AG09309 (cell line): ENCODE results near the gene SNRPE.

Experiments
- DNase-seq: peaks from one replicate; pipeline ENCODE4 v3.0.0-alpha.2; 2010; ENCODE audit warnings: low read depth
- H3K4me3 ChIP-seq: 2 replicates; pipeline ENCODE4 v1.5.1; 2011; ENCODE audit warnings: mild to moderate bottlenecking, low read depth, low read length, moderate library complexity; ENCODE audit not compliant: control insufficient read depth
- TF ChIP-seq, protein P1 (sequence below): IDR thresholded peaks from 2 replicates; pipeline ENCODE4 v1.5.1; 2011; ENCODE audit warnings: mild to moderate bottlenecking, low read depth, low read length, inconsistent platforms; ENCODE audit not compliant: insufficient read depth, control insufficient read depth; ENCODE audit errors: missing control alignments

SNRPE gene

DNA sequence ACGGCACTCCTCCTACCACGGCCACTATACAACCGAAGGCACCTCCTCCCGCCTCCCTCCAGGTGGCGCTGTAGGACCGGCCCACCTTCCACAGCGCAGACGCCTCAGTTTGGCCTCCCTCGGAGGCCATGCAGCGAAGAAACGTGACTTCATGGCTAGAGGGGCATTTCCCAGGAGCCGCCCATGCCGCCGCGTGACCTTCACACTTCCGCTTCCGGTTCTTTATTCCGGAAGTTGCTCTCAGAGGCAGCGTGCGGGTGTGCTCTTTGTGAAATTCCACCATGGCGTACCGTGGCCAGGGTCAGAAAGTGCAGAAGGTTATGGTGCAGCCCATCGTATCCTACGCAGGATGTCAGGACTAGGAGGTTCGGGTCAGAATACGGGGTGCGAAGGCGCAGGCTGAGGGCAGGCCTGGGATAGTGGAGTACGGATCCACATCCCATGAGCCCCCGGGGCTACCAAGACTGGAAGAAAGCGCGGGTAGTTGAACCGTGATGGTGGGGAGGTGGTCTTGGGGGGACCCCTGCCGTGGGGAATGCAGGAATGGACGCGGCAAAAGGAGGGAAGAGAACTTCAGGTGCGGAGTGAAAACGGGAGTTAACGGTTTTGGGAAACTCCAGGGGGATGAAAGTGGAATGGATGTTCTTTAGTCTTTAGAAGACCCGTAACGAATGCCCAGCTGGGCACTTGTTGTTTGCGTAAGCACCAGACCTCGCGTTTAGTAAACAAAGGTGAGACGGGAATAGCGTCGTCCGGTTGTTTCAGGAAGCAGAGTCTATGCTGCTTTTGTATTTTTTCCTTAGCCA, at the start of gene SNRPE:
Gene SNRPE (plus strand): TSS at position 221 of the 806 bp plus-strand sequence. CDS start 61 bp downstream, at position 282.
- peak within 1 kb of the TSS; percentile 99 for H3K4me3 ChIP-seq
- TF ChIP-seq, protein P1, sequence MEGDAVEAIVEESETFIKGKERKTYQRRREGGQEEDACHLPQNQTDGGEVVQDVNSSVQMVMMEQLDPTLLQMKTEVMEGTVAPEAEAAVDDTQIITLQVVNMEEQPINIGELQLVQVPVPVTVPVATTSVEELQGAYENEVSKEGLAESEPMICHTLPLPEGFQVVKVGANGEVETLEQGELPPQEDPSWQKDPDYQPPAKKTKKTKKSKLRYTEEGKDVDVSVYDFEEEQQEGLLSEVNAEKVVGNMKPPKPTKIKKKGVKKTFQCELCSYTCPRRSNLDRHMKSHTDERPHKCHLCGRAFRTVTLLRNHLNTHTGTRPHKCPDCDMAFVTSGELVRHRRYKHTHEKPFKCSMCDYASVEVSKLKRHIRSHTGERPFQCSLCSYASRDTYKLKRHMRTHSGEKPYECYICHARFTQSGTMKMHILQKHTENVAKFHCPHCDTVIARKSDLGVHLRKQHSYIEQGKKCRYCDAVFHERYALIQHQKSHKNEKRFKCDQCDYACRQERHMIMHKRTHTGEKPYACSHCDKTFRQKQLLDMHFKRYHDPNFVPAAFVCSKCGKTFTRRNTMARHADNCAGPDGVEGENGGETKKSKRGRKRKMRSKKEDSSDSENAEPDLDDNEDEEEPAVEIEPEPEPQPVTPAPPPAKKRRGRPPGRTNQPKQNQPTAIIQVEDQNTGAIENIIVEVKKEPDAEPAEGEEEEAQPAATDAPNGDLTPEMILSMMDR, result peak; percentile 96
- DNase-seq, result peak; percentile 93

DNA sequence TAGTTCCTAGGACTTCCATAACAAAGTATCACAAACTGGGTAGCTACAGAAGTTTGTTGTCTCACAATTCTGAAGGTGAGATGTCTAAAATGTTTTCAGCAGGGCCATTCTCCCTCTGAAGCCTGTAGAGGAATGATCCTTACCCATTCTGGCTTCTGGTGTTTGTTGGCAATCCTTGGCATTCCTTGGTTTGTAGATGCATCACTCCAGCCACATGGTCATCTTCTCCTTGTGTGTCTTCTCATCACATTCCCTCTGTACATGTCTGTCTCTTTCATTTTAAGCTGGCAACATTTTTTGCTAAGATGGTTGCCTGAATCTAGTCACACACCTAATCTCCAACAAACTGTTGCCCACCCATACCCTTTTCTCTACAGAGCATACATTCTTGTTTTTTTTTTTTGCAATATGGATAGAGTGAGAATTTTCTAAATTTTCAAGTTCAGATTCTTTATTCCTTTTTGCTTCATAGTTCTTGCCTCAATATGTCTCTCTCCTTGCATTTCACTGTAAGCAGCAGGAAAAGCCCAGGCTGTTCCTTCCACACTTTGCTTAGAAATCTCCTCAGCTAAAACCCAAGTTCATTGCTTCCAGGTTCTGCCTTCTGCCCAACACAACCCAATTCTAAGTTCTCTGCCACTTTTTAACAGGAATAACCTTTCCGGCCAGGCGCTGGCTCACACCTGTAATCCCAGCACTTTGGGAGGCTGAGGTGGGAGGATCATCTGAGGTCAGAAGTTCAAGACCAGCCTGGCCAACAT, 47.6 kb upstream of the SNRPE start:
- DNase-seq, result no peak
- TF ChIP-seq, protein P1, result no peak
- H3K4me3 ChIP-seq, result no peak overlapping the region

DNA sequence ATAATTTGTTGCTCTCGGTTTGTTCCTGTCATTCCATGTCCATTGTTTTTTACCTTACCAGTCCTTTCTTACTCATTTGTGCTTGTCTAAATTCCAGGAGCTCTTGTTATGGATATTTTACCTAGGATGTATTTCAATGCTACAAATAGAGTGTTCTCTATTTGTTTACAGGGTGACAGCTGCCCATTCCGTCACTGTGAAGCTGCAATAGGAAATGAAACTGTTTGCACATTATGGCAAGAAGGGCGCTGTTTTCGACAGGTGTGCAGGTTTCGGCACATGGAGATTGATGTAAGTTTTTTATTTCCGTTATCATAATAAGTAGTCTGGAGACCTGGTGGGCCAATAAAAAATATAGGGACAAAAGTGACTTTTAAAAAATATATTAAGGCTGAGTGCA, 43.0 kb upstream of the SNRPE start:
- TF ChIP-seq, protein P1, result no peak
- no peak overlapping the region for H3K4me3 ChIP-seq
- DNase-seq, result no peak

DNA sequence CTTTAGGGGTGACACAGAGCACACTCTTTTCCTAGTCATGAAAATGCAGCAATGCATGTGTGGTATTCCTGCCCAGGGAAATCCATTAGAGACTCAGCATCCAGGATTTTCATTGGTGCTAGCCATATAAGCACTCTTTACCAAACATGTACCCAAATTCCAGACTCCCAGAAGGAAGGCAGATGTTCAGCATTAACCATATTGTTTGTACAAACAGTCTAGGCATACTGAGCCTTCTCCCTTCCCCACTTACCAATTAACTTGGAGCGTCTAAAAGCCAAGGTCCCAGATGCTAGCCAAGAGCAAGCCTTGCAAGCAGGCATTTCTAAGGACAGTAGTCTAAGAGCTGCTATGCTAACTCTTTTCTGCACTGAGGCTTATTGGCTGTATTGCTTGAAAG, 38.1 kb upstream of the SNRPE start:
- DNase-seq, result no peak
- TF ChIP-seq, protein P1, result no peak
- H3K4me3 ChIP-seq, result no peak overlapping the region

DNA sequence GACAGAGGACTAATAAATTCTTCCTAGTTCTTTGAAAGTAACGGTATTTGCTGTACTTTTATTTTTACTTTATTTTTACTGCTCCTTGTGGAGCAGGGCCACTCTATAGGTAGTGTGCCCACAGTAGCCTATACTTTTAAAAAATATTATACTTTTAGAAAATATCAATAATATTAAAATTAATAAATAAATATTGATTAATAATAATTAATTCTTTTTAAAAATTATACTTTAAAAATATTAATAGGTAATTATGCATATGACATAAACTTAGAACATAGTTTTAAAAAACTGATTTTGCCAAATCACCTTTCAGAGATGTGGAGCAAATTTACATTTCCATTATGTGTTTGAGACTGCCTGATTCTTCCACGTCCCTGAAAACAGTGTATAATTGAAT, 35.2 kb upstream of the SNRPE start:
- no peak for DNase-seq
- H3K4me3 ChIP-seq, result no peak overlapping the region
- TF ChIP-seq, protein P1, result no peak

DNA sequence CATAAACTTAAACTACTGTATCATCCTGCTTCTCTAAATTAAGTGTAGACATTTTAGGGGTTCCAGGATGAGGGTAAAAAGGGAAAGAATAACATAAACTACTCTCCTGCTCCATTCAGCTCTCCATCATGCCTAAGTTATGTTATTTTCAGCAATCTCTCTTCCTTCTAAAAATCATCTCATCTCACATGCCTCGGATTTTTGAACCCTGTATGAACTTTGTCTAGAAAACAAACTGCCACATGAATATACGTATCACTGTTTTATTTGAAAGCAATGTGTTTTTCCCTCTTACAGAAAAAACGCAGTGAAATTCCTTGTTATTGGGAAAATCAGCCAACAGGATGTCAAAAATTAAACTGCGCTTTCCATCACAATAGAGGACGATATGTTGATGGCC, 33.4 kb upstream of the SNRPE start:
- DNase-seq, result no peak
- TF ChIP-seq, protein P1, result no peak
- no peak overlapping the region for H3K4me3 ChIP-seq
